Measurements from ENCODE around the gene ABCB9. TPM values are rescaled to one million over a fixed set of nuclear protein-coding genes. Genes with fewer than 3 reads are reported as not detected.

ABCB9 gene
- total RNA-seq, 1 experiment from 2014 or later: 4.6 TPM

DNA sequence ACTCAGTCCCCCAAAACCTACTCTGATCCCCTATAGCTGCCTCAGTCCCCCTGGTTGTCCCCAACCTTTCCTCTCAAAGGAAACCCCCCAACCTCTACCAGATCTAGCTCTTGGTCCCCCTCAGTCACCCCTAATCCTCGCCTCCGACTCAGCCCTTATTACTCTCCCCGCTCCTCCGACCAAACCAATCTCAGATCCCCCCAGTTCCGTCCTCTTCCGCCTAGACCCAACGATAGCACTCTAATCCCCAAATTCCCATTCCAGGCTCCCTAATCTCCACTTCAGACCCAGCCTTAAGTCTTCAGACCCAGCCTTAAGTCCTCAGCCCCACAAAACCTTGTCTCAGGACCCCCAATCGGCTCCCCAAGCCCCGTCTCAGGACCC, 71.0 kb downstream of the ABCB9 start:
- Mint-ChIP-seq H3K4me1 (peaks cover 46 to 50% of the 10 kb centered on the region in 2 experiments), H3K27ac (0 out of 7 replicates have a peak overlapping the region, but pooled peaks of 2 of the 3 experiments have one; percentile 25 to 41), H3K27me3 (ENCODE audit: low read depth) (peaks cover 80% of the 10 kb centered on the region), H3K36me3 (ENCODE audit: insufficient read depth in 1 of 3, low read depth in 3 of 3) (peaks cover 0 to 5% (median 0%) of the 10 kb centered on the region in 3 experiments; a peak in 2 of 7 replicates), H3K9me3 (peaks cover 0 to 6% of the 10 kb centered on the region in 2 experiments; a peak in 3 of 5 replicates), H3K4me3 (peak overlapping the region; percentile 73 to 91)
- TF ChIP-seq, protein P1, sequence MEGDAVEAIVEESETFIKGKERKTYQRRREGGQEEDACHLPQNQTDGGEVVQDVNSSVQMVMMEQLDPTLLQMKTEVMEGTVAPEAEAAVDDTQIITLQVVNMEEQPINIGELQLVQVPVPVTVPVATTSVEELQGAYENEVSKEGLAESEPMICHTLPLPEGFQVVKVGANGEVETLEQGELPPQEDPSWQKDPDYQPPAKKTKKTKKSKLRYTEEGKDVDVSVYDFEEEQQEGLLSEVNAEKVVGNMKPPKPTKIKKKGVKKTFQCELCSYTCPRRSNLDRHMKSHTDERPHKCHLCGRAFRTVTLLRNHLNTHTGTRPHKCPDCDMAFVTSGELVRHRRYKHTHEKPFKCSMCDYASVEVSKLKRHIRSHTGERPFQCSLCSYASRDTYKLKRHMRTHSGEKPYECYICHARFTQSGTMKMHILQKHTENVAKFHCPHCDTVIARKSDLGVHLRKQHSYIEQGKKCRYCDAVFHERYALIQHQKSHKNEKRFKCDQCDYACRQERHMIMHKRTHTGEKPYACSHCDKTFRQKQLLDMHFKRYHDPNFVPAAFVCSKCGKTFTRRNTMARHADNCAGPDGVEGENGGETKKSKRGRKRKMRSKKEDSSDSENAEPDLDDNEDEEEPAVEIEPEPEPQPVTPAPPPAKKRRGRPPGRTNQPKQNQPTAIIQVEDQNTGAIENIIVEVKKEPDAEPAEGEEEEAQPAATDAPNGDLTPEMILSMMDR (conservative IDR thresholded peaks at IDR 0.05): no peak
- Histone ChIP-seq H3K14ac (ENCODE audit: insufficient read depth, low read length) (peak overlapping the region; percentile 97; the same call in 1 of the 2 replicates), H3K79me1 (ENCODE audit: insufficient read depth, low read depth, low read length, poor library complexity, severe bottlenecking) (no peaks in the 10 kb centered on the region), H4K8ac (replicated peaks; ENCODE audit: insufficient read length, low read depth, low read length) (no peak overlapping the region), H3K27ac (ENCODE audit: insufficient read length, low read depth, low read length) (no peak overlapping the region), H3K27me3 (ENCODE audit: insufficient read depth, low read length) (peaks cover 7% of the 10 kb centered on the region; the same call in 1 of the 2 replicates), H2BK12ac (ENCODE audit: insufficient read length, low read depth, low read length) (no peak overlapping the region), H3K4me1 (ENCODE audit: insufficient read depth, low read length) (0 out of 2 replicates have a peak, but pooled peaks cover 3% of the 10 kb centered on the region), H2BK15ac (ENCODE audit: low read depth, low read length) (no peak overlapping the region), H3K56ac (ENCODE audit: insufficient read length, low read depth, low read length) (no peak overlapping the region), H4K20me1 (ENCODE audit: control insufficient read depth, insufficient read depth, insufficient read length) (no peaks in the 10 kb centered on the region), H3K23me2 (ENCODE audit: insufficient read length, low read depth, low read length, poor library complexity, severe bottlenecking) (peaks cover 7% of the 10 kb centered on the region), H3K4ac (ENCODE audit: low read depth, low read length) (no peak overlapping the region; the same call in 1 of the 2 replicates), H3K23ac (ENCODE audit: insufficient read length, low read depth, low read length) (no peak overlapping the region), H3T11ph (ENCODE audit: low read length) (no peak overlapping the region), H2AFZ (ENCODE audit: low read length) (no peak overlapping the region), H2BK120ac (ENCODE audit: low read depth, low read length, poor library complexity, severe bottlenecking) (peak overlapping the region; percentile 15), H3K79me2 (ENCODE audit: insufficient read depth, low read length) (no peaks in the 10 kb centered on the region), H2BK20ac (ENCODE audit: low read depth, low read length, poor library complexity, severe bottlenecking) (peak overlapping the region; percentile 0), H4K91ac (ENCODE audit: insufficient read length, low read depth, low read length) (no peak overlapping the region), H2BK5ac (ENCODE audit: insufficient read length, low read length) (no peak overlapping the region), H3K9me3 (ENCODE audit: control insufficient read depth, low read depth, low read length) (no peaks in the 10 kb centered on the region), H3K18ac (ENCODE audit: insufficient read length, low read depth, low read length) (peak overlapping the region; percentile 90), H3K4me2 (ENCODE audit: insufficient read depth, insufficient read length, low read length) (peak overlapping the region; percentile 81), H4K5ac (ENCODE audit: insufficient read length, low read depth, low read length) (no peak overlapping the region), H3K9ac (ENCODE audit: extremely low read depth, insufficient read length, low read length) (peak overlapping the region; percentile 75), H2AK5ac (ENCODE audit: insufficient read length, low read length) (no peak overlapping the region)
- WGBS (ENCODE audit: extremely low coverage, insufficient read length, low lambda C conversion rate): no CpG with 5 or more reads among the region's 9 CpGs
- no peak for DNase-seq
